HepG2 (cell line): ENCODE measurements around the gene RMI2. TPM values are rescaled to one million over a fixed set of nuclear protein-coding genes. Genes with fewer than 3 reads are reported as not detected.

ENCODE experiments used
- FOXC1 ChIP-seq: sonication (generic); formaldehyde crosslinking; IDR thresholded peaks from 2 replicates; pipeline ENCODE4 v1.8.0; 2022; ENCODE audit warnings: mild to moderate bottlenecking, missing genetic modification reagents, borderline replicate concordance
- HDAC2 ChIP-seq: sonication (generic); formaldehyde crosslinking; IDR thresholded peaks from 2 replicates; pipeline ENCODE4 v1.4.0; 2020; ENCODE audit warnings: missing genetic modification reagents
- HNF4A ChIP-seq: sonication (generic); formaldehyde crosslinking; IDR thresholded peaks from 2 replicates; pipeline ENCODE4 v1.4.0; 2020; ENCODE audit warnings: missing genetic modification reagents
- MTA1 ChIP-seq: sonication (generic); formaldehyde crosslinking; IDR thresholded peaks from 2 replicates; pipeline ENCODE4 v1.4.0; 2020; ENCODE audit warnings: missing genetic modification reagents, mild to moderate bottlenecking, borderline replicate concordance
- NFYC ChIP-seq: IDR thresholded peaks from 2 replicates; pipeline ENCODE4 v1.6.1; 2016; ENCODE audit warnings: missing genetic modification reagents, missing compliant biosample characterization
- NONO ChIP-seq, 2 experiments: fragments of 450-650 bp in 1 of 2; sonication (generic) in 1 of 2; formaldehyde crosslinking in 1 of 2; IDR thresholded peaks in 1 of 2; conservative IDR thresholded peaks in 1 of 2; 2 replicates each; pipeline versions ENCODE4 v1.6.1 to v1.8.0; 2017 to 2022; ENCODE audit warnings: mild to moderate bottlenecking in 1 of 2, missing genetic modification reagents in 1 of 2, moderate library complexity in 1 of 2
- PBX2 ChIP-seq: IDR thresholded peaks from 2 replicates; pipeline ENCODE4 v1.6.1; 2016; ENCODE audit warnings: control low read depth
- SALL1 ChIP-seq: sonication (generic); formaldehyde crosslinking; IDR thresholded peaks from 2 replicates; pipeline ENCODE4 v1.8.0; 2022; ENCODE audit warnings: mild to moderate bottlenecking, missing genetic modification reagents
- TEAD3 ChIP-seq: optimal IDR thresholded peaks from 2 replicates; pipeline ENCODE3; 2016; ENCODE audit warnings: borderline replicate concordance
- ZC3H13 ChIP-seq: sonication (generic); formaldehyde crosslinking; IDR thresholded peaks from 2 replicates; pipeline ENCODE4 v1.8.1; 2023; ENCODE audit warnings: mild to moderate bottlenecking, missing genetic modification reagents, moderate library complexity
- ZMYM4 ChIP-seq: sonication (generic); formaldehyde crosslinking; IDR thresholded peaks from 2 replicates; pipeline ENCODE4 v1.8.1; 2023; ENCODE audit warnings: mild to moderate bottlenecking, missing genetic modification reagents
- ZNF124 ChIP-seq: sonication (generic); formaldehyde crosslinking; IDR thresholded peaks from 2 replicates; pipeline ENCODE4 v1.4.0; 2020; ENCODE audit warnings: missing genetic modification reagents
- ZNF235 ChIP-seq: sonication (generic); formaldehyde crosslinking; IDR thresholded peaks from 2 replicates; pipeline ENCODE4 v1.8.1; 2023; ENCODE audit warnings: mild to moderate bottlenecking, missing genetic modification reagents, borderline replicate concordance
- ZNF263 ChIP-seq: sonication (generic); formaldehyde crosslinking; IDR thresholded peaks from 2 replicates; pipeline ENCODE4 v1.4.0; 2020; ENCODE audit warnings: missing genetic modification reagents
- ZNF33B ChIP-seq: sonication (generic); formaldehyde crosslinking; IDR thresholded peaks from 2 replicates; pipeline ENCODE4 v1.5.1; 2020; ENCODE audit warnings: mild to moderate bottlenecking, missing genetic modification reagents
- ZNF501 ChIP-seq: sonication (generic); formaldehyde crosslinking; IDR thresholded peaks from 2 replicates; pipeline ENCODE4 v1.5.1; 2020; ENCODE audit warnings: mild to moderate bottlenecking, moderate library complexity, missing genetic modification reagents
- ZNF567 ChIP-seq: sonication (generic); formaldehyde crosslinking; IDR thresholded peaks from 2 replicates; pipeline ENCODE4 v1.8.1; 2023; ENCODE audit warnings: mild to moderate bottlenecking, missing genetic modification reagents, borderline replicate concordance
- ZNF616 ChIP-seq: sonication (generic); formaldehyde crosslinking; IDR thresholded peaks from 2 replicates; pipeline ENCODE4 v1.5.0; 2020; ENCODE audit warnings: low read depth, mild to moderate bottlenecking, missing genetic modification reagents
- ZNF644 ChIP-seq: IDR thresholded peaks from 2 replicates; pipeline ENCODE4 v1.6.1; 2016; ENCODE audit warnings: low read depth
- ZNF691 ChIP-seq: sonication (generic); formaldehyde crosslinking; IDR thresholded peaks from 2 replicates; pipeline ENCODE4 v1.4.0; 2020; ENCODE audit warnings: missing genetic modification reagents, low read depth, mild to moderate bottlenecking, borderline replicate concordance
- ZNF766 ChIP-seq: sonication (generic); formaldehyde crosslinking; IDR thresholded peaks from 2 replicates; pipeline ENCODE4 v1.5.0; 2020; ENCODE audit warnings: missing genetic modification reagents, borderline replicate concordance
- ZNF777 ChIP-seq: sonication (generic); formaldehyde crosslinking; IDR thresholded peaks from 2 replicates; pipeline ENCODE4 v1.4.0; 2020; ENCODE audit warnings: missing genetic modification reagents
- ZNF781 ChIP-seq: sonication (generic); formaldehyde crosslinking; IDR thresholded peaks from 2 replicates; pipeline ENCODE4 v1.5.1; 2020; ENCODE audit warnings: borderline replicate concordance, mild to moderate bottlenecking, missing genetic modification reagents; ENCODE audit errors: not compliant biosample characterization
- ZNF839 ChIP-seq: sonication (generic); formaldehyde crosslinking; IDR thresholded peaks from 2 replicates; pipeline ENCODE4 v1.4.0; 2020; ENCODE audit warnings: missing genetic modification reagents, mild to moderate bottlenecking, borderline replicate concordance
- ZSCAN21 ChIP-seq: sonication (generic); formaldehyde crosslinking; IDR thresholded peaks from 2 replicates; pipeline ENCODE4 v1.8.0; 2022; ENCODE audit warnings: mild to moderate bottlenecking, missing genetic modification reagents, moderate library complexity, borderline replicate concordance
- polyA plus RNA-seq, 8 experiments: library from polyadenylated mRNA; depleted of rRNA in 3 of 8; stranded (reverse) in 7 of 8; unstranded in 1 of 8; fragments of >200 nt; fragmentation: Illumina TruSeq in 4 of 8; extraction: Trizol in 4 of 8; gene quantifications; 2 replicates each; pipeline versions ENCODE4 v1.2.1 to v1.2.3, GENCODE V29; 2011 to 2016; ENCODE audit warnings: low read depth in 4 of 8, missing spikeins in 1 of 8, mixed read lengths in 1 of 8; ENCODE audit not compliant: insufficient read depth in 1 of 8
- total RNA-seq, 5 experiments: library from RNA; depleted of rRNA; stranded (reverse); fragments of >200 nt; fragmentation: Illumina TruSeq; extraction: Trizol; gene quantifications; 2 replicates each; pipeline ENCODE4 v1.2.3, GENCODE V29; 2016; ENCODE audit warnings: low read depth in 1 of 5
- TF ChIP-seq, protein P1 (sequence below): sonication (generic); formaldehyde crosslinking; IDR thresholded peaks from 2 replicates; pipeline ENCODE4 v1.4.0; 2020; ENCODE audit warnings: mild to moderate bottlenecking, missing genetic modification reagents

RMI2 gene
- total and polyA plus RNA-seq, 2 of the 13 experiments (the other 11 are each of a cell fraction or from before 2014, with no cell fraction given): 24.5 to 55.7 TPM

DNA sequence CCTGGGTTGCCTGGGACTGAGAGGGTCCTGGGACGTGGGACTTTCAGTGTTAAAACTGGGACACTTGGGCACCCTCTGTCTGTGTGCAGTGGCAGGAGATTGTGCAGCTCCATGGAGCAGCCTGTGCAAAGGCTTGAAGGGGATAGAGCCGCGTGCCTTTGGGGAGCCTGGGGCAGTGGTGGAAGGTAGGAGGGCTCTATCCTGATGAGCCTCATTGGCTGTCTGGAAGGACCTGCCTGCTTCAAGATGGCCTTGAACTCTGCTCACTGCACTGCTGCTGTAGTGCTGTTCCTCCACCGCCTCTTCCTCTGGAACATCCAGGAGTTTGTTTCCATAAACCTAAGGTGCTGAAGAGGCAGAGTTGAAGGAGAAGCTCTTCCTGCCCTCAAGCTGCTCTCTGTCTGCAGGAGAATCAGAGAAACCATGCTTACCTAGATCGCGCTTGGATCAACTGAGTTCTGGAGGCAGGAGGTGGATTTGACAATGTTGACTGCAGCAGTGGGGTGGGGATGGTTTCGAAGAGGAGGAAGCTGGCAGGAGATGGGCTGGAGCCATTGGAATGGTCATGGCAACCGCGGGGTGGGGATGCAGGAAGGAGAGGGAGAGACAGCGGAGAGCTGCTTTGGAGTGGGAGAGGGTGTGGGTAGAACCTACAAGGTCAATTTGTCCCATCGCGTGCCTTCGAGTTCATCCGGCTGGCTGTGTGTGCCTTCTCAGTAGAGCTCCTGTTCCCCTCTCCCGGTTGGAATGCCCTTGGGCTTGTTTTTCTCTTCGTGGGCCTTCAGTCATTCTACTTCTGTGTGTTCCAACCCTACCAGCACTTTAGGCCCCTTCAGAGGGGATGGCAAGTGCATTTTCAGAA lies 3.7 kb downstream of the RMI2 start (continued):
- TF ChIP-seq, protein P1, sequence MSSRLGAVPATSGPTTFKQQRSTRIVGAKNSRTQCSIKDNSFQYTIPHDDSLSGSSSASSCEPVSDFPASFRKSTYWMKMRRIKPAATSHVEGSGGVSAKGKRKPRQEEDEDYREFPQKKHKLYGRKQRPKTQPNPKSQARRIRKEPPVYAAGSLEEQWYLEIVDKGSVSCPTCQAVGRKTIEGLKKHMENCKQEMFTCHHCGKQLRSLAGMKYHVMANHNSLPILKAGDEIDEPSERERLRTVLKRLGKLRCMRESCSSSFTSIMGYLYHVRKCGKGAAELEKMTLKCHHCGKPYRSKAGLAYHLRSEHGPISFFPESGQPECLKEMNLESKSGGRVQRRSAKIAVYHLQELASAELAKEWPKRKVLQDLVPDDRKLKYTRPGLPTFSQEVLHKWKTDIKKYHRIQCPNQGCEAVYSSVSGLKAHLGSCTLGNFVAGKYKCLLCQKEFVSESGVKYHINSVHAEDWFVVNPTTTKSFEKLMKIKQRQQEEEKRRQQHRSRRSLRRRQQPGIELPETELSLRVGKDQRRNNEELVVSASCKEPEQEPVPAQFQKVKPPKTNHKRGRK (CRISPR knock-in tag): peak; percentile 38; the same call in 1 of the 2 replicates
- peak; percentile 83; the same call in 1 of the 2 replicates for TF ChIP-seq ZC3H13
- TF ChIP-seq ZNF567: 0 out of 2 replicates have a peak, but pooled peaks have one; percentile 2
- peak; percentile 74 for TF ChIP-seq ZNF781
- peak; percentile 83 for TF ChIP-seq HNF4A
- 0 out of 2 replicates have a peak, but pooled peaks have one; percentile 21 for TF ChIP-seq MTA1 (CRISPR knock-in tag)
- TF ChIP-seq NFYC (CRISPR knock-in tag): peak; percentile 35; the same call in 1 of the 2 replicates
- peak; percentile 33; the same call in 1 of the 2 replicates for TF ChIP-seq ZNF644 (CRISPR knock-in tag)
- TF ChIP-seq ZNF33B (CRISPR knock-in tag): peak; percentile 45; the same call in 1 of the 2 replicates
- no peak for TF ChIP-seq ZSCAN21 (CRISPR knock-in tag)
- TF ChIP-seq TEAD3 (CRISPR knock-in tag): peak; percentile 29
- 0 out of 2 replicates have a peak, but pooled peaks have one; percentile 11 for TF ChIP-seq ZNF616
- TF ChIP-seq ZNF766 (CRISPR knock-in tag): no peak; the same call in 1 of the 2 replicates
- TF ChIP-seq ZMYM4 (CRISPR knock-in tag): peak; percentile 48; the same call in 1 of the 2 replicates
- 0 out of 2 replicates have a peak, but pooled peaks have one; percentile 31 for TF ChIP-seq ZNF501 (CRISPR knock-in tag)
- peak; percentile 10; the same call in 1 of the 2 replicates for TF ChIP-seq PBX2 (CRISPR knock-in tag)
- TF ChIP-seq ZNF124 (CRISPR knock-in tag): 0 out of 2 replicates have a peak, but pooled peaks have one; percentile 18
- TF ChIP-seq ZNF263 (CRISPR knock-in tag): peak; percentile 3; the same call in 1 of the 2 replicates
- TF ChIP-seq ZNF691 (CRISPR knock-in tag): peak; percentile 11; the same call in 1 of the 2 replicates
- peak; percentile 26; the same call in 1 of the 2 replicates for TF ChIP-seq SALL1 (CRISPR knock-in tag)
- 0 out of 2 replicates have a peak, but pooled peaks have one; percentile 52 for TF ChIP-seq FOXC1 (CRISPR knock-in tag)
- no peak for TF ChIP-seq ZNF235 (CRISPR knock-in tag)
- no peak for TF ChIP-seq NONO (IDR thresholded peaks at IDR 0.05)
- TF ChIP-seq NONO (CRISPR knock-in tag; conservative IDR thresholded peaks at IDR 0.05): no peak
- 0 out of 2 replicates have a peak, but pooled peaks have one; percentile 22 for TF ChIP-seq ZNF777 (CRISPR knock-in tag)
- peak; percentile 36; the same call in 1 of the 2 replicates for TF ChIP-seq HDAC2
- TF ChIP-seq ZNF839 (CRISPR knock-in tag): no peak
